HG03135 (cell line): ENCODE measurements around the gene FCN2.

Experiments used
- ATAC-seq: cut with Tn5 transposase; IDR thresholded peaks from one replicate; pipeline ENCODE4 v1.9.1; 2021; ENCODE audit warnings: mild to moderate bottlenecking, moderate library complexity; ENCODE audit not compliant: unreplicated experiment

The FCN2 gene

GRCh38 chr9:134868751-134869553 is 11.7 kb upstream of the FCN2 start:
- ATAC-seq = no peak

GRCh38 chr9:134869554-134870300 is 10.9 kb upstream of the FCN2 start:
- no peak for ATAC-seq

DNA sequence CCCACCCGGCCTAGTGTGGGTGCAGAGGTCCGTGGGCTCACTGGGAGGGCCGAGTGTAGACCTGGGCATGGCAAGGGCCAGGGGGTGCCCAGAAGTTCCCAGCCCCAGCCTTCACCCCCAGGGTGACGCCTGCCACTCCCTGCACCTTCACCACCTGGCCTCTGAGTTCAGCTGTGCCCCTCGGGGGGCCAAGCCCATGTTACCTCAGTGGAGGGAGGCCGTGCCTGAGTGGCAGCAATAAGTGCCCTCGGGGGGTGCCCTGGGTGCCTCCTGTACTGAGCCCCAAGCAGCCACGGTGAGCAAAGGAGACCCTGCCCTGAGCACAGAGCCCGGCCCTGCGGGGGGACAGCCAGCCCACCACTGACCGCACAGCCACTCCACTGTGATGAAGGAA is 10.3 kb upstream of the FCN2 start:
- ATAC-seq = no peak

- no peak for ATAC-seq
Observed at GRCh38 chr9:134870746-134871662, 9.6 kb upstream of the FCN2 start.

GRCh38 chr9:134871697-134872340 is 8.8 kb upstream of the FCN2 start:
- no peak for ATAC-seq

DNA sequence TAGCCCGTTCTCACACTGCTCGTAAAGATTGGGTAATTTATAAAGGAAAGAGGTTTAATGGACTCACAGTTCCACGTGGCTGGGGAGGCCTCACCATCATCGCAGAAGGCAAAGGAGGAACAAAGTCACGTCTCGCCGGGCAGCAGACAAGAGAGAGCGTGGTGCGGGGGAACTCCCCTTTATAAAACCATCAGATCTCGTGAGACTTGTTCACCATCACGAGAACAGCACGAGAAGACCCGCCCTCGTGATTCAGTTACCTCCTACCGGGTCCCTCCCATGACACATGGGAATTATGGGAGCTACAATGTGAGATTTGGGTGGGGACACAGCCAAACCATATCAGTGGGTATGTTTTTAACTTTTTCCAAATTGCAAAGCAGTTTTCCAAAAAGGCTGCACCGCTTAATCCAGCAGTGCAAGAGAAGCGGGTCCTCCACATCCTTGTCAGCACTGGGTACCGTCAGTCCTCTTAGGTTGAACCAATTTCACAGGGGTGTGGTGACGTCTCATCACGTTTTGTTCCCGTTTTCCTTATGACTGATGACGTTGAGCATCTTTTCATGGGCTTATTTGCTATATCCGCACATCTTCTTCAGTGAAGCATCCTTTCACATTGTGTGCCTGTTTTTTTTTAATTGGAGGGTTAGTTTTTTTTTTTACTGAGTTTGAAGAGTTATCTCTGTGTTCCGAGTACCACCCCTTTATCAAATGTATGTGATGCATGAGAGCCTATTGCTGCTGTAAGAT is 8.0 kb upstream of the FCN2 start:
- no peak for ATAC-seq

DNA sequence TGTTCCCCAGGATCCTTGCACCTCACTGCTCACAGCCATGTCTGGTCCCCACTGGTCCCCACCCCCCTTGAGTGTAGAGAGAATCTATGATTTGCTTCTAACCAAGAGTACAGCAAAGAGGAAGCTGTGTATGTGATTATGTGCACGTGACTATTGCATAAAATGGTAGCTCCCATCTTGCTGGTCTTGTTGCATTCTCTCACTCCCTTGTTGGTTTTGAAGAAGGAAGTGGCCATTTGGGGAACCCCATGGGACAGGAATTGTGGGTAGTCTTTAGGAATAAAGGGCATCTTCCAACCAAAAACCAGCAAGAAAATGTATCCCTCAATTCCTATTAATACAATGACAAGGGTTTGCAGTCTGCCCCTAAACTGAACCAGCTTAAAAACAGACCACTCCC is 5.2 kb upstream of the FCN2 start:
- no peak for ATAC-seq

DNA sequence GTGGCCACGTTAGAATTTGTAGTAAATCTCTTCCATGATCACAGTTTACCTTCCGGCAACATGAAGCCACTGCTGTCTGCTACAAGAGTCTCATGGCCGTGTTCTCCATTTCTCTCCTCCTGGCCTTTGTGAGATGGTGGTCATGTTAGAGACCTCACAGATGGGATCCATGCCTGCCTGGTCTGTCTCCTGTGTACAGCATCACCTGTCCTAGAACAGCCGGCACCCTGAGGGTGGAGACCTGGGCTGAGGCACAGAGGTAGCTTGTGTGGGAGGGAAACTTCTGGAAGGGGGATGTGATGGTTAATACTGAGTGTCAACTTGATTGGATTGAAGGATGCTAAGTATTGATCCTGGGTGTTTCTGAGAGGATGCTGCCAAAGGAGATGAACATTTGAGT is 3.1 kb upstream of the FCN2 start:
- ATAC-seq = no peak

GRCh38 chr9:134879664-134880483 is 736 bp upstream of the FCN2 start:
- no peak for ATAC-seq

DNA sequence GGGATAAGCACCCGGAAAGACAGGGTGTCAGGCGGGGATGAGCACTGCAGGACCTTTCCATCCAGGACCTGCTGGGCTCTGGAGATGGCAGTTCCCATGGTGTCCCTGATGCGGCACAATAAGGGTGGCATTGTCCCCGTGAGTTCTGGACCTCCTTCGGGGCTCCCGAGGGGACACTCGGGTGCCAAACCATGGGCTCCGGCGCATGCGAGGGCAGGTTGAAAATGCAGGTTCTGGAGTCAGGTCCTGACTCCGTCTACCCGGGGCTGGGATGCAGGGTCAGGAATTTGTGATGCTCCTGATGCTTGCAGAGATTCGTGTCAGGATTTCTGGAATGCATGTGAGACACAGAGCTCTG is 682 bp downstream of the FCN2 start:
- no peak for ATAC-seq

DNA sequence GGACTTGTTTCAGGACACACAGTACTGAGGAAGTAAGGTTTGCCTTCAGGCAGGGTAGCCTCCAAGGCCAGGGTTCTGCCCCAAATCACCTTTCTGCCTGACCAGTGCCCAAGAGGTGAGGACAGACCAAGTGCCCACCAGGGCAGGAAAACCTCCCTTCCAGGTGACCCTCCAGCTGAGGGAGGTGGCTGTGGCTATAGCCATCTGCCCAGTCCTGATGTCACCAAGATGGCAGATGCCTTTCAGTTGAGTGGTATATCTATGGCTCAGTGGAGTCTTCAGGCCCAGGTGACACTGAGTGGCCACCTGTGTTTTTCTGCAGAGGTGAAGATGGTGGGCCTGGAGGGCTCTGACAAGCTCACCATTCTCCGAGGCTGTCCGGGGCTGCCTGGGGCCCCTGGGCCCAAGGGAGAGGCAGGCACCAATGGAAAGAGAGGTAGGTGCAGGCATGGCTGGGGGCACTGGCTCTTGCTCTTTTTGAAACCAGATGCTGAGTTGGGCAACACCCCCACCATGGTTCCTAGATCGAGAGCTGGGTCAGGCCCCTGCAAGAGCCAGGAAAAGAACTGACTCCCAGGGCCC is 1.7 kb downstream of the FCN2 start:
- no peak for ATAC-seq

- no peak for ATAC-seq
Observed at GRCh38 chr9:134883040-134883782, 2.6 kb downstream of the FCN2 start.

GRCh38 chr9:134884492-134884891 is 3.9 kb downstream of the FCN2 start:
- ATAC-seq = no peak

GRCh38 chr9:134885001-134885678 is 4.5 kb downstream of the FCN2 start:
- no peak for ATAC-seq

GRCh38 chr9:134885679-134886412 is 5.2 kb downstream of the FCN2 start:
- ATAC-seq = no peak

DNA sequence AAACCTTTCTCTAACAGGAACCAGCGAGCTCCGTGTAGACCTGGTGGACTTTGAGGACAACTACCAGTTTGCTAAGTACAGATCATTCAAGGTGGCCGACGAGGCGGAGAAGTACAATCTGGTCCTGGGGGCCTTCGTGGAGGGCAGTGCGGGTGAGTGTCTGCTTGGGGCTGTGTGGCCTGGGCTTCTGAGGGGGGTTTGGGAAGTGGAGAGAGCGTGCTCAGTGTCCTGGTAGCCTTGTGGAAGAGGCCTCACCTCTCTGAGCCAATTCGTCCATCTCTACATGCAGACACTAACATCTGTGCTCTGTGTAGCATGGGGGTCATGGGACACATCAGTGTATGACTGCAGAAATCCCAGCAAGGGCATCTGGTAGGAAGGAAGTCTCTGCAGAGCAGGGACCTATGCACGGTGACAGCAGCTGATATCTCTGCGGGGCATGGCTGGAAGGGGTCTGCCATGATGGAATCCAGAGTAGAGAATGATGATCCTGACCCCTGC is 5.9 kb downstream of the FCN2 start:
- ATAC-seq = no peak

GRCh38 chr9:134887219-134887618 is 6.6 kb downstream of the FCN2 start:
- ATAC-seq = no peak
